Skeletal muscle satellite cell (primary cell): Measurements from ENCODE around the gene WWC2.
A peak's percentile ranks its signal among the peaks of the same experiment; 100 is the strongest.

ENCODE experiments used
- H3K27me3 ChIP-seq: 2 replicates; pipeline ENCODE4 v1.7.0; 2013; ENCODE audit warnings: low read length; ENCODE audit not compliant: control insufficient read depth, insufficient read depth
- H3K36me3 ChIP-seq: 2 replicates; pipeline ENCODE4 v1.7.0; 2013; ENCODE audit warnings: mild to moderate bottlenecking, control low read depth, low read length; ENCODE audit not compliant: insufficient read depth
- H3K4me1 ChIP-seq: 2 replicates; pipeline ENCODE4 v1.7.0; 2013; ENCODE audit warnings: low read length; ENCODE audit not compliant: control insufficient read depth, insufficient read depth
- H3K4me2 ChIP-seq: 2 replicates; pipeline ENCODE4 v1.7.0; 2013; ENCODE audit warnings: mild to moderate bottlenecking, low read length
- H3K4me3 ChIP-seq: 2 replicates; pipeline ENCODE4 v1.7.0; 2013; ENCODE audit warnings: low read length
- H3K9ac ChIP-seq: 2 replicates; pipeline ENCODE4 v1.7.0; 2013; ENCODE audit warnings: mild to moderate bottlenecking, low read depth, low read length, moderate library complexity
- H3K9me3 ChIP-seq: replicated peaks from 2 replicates; pipeline ENCODE4 v1.7.0; 2013; ENCODE audit warnings: mild to moderate bottlenecking, control low read depth, low read length

Gene WWC2

DNA sequence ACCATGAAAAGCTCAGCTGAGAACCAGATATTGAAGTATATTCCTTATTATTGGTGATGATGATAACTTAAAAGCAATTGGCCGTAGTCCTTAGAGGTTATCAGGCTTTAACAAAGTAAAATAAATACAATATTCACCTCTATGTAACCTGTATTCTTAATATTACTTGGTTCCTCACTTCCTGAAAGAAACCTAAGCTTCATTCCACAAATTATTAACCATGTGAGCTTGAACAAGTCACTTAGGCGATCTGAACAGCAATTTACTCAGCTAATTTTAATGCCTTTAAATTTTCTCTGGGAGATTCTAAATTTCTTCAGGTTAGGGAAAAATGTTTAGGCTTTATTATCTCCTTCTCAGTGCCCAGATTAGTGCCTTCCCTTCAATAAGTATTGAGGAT is 151.8 kb downstream of the WWC2 start:
- Histone ChIP-seq H3K36me3 (peaks cover 29% of the 10 kb centered on the region), H3K4me3 (no peak overlapping the region), H3K27me3 (no peaks in the 10 kb centered on the region), H3K9ac (no peak overlapping the region), H3K4me2 (no peak overlapping the region), H3K4me1 (peaks cover 9% of the 10 kb centered on the region), H3K9me3 (no peaks in the 10 kb centered on the region)

DNA sequence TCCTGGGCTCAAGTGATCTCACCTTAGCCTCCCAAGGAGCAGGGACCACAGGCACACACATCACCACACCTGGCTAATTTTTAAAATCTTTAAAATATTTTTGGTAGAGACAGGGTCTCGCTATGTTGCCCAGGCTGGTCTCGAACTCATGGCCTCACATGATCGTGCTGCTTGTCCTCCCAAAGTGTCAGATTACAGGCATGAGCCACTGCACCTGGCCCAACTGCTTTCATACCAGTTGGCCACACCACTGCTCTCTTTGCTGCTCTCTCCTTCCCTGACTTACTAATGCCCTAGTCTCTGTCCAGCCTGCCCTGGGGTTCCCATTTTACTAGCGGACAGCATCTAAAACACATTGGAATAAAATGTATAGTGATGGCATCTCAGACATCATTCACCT is 153.9 kb downstream of the WWC2 start:
- peaks cover 34% of the 10 kb centered on the region for H3K36me3 ChIP-seq
- no peaks in the 10 kb centered on the region for H3K9me3 ChIP-seq

DNA sequence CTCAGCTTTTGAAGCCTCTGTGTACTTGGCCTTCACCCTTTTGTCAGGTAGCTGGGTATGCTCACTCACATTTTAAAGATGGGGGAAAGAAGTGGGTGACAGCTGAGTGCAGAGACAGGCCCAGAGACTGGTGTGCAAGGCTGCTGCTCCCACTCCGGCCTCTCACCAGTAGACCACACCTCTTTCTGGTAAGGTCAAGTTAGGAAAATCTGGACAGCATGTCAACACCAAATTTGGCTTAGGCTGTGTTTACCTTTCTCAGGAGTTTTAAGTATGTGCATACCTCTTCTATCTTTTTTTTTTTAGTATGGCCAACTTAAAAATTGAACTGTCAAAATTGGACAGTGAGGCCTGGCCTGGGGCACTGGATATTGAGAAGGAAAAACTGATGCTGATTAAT is 154.4 kb downstream of the WWC2 start:
- Histone ChIP-seq H3K4me1 (peaks cover 15% of the 10 kb centered on the region), H3K9ac (no peak overlapping the region), H3K4me2 (no peak overlapping the region), H3K4me3 (no peak overlapping the region), H3K36me3 (peaks cover 31% of the 10 kb centered on the region), H3K9me3 (no peaks in the 10 kb centered on the region), H3K27me3 (no peaks in the 10 kb centered on the region)

More for the DNA sequence above, 153.9 kb downstream of the WWC2 start:
- Histone ChIP-seq H3K4me3 (no peak overlapping the region), H3K27me3 (no peaks in the 10 kb centered on the region), H3K4me2 (no peak overlapping the region), H3K9ac (no peak overlapping the region), H3K4me1 (peaks cover 15% of the 10 kb centered on the region)

DNA sequence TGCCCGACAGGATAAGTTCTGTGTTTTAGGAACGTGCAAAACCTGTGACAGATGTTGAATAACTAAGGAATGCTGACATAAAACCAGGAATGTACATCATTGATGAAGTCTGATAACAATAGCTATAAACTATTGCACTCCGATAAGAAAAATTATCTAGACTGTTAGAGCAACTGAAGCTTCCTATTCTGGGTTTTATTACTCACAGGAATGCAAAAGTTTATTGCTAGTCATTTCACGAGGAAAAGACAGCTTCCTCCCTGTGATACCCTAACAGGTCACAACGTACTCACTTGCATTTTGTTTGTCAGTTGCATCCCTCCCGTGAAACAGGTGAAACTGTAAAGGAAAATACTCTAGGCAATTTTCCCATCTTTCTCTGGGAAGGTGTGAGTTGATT is 155.1 kb downstream of the WWC2 start:
- Histone ChIP-seq H3K9ac (no peak overlapping the region), H3K36me3 (peaks cover 31% of the 10 kb centered on the region), H3K4me3 (no peak overlapping the region), H3K9me3 (no peaks in the 10 kb centered on the region), H3K27me3 (no peaks in the 10 kb centered on the region), H3K4me2 (no peak overlapping the region), H3K4me1 (peaks cover 15% of the 10 kb centered on the region)

DNA sequence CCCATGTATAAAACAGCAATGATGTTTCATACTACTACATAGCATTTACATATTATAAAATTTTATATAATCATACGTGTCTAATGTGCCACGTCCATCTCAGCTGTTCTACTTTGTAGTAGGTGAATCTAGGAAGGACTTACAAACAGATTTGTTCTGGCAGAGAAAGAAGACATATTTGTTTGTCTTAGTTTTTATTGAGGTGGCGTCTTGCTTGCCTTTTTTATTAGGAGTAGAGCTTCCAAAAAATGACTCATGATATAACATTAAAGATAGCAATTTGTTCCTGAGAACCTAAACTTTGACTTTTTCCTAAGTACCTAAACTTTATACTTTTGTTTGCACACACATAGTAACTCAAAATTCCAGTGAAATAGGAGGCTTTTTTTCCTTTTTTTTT is 156.4 kb downstream of the WWC2 start:
- H3K27me3 ChIP-seq = no peaks in the 10 kb centered on the region
- no peak overlapping the region for H3K9ac ChIP-seq
- no peak overlapping the region for H3K4me2 ChIP-seq
- no peak overlapping the region for H3K4me3 ChIP-seq
- no peaks in the 10 kb centered on the region for H3K9me3 ChIP-seq
- H3K4me1 ChIP-seq = peaks cover 15% of the 10 kb centered on the region
- H3K36me3 ChIP-seq = peaks cover 36% of the 10 kb centered on the region

DNA sequence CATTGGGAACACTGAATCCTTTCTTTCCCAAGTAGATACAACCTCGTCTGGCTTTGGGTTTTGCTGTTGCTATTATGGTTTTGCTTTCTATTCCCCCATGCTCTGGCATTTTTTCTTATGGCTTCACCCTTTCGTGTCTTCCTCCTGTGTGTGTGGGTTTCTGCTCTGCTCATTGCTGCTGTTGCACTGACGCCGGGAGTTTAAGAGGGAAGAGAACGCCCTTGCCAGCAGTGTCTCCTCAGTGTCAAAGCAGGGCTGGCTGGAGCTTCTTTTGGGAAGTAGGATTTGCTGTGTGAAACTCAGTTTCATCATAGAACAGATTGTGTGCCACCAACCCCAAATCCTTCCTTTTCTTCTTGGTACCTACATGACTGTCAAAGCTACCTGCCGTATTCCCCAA is 157.3 kb downstream of the WWC2 start:
- no peak overlapping the region for H3K4me2 ChIP-seq
- peaks cover 39% of the 10 kb centered on the region for H3K36me3 ChIP-seq
- H3K9ac ChIP-seq = no peak overlapping the region
- H3K9me3 ChIP-seq = no peaks in the 10 kb centered on the region
- no peak overlapping the region for H3K4me3 ChIP-seq
- peaks cover 15% of the 10 kb centered on the region for H3K4me1 ChIP-seq
- H3K27me3 ChIP-seq = no peaks in the 10 kb centered on the region

DNA sequence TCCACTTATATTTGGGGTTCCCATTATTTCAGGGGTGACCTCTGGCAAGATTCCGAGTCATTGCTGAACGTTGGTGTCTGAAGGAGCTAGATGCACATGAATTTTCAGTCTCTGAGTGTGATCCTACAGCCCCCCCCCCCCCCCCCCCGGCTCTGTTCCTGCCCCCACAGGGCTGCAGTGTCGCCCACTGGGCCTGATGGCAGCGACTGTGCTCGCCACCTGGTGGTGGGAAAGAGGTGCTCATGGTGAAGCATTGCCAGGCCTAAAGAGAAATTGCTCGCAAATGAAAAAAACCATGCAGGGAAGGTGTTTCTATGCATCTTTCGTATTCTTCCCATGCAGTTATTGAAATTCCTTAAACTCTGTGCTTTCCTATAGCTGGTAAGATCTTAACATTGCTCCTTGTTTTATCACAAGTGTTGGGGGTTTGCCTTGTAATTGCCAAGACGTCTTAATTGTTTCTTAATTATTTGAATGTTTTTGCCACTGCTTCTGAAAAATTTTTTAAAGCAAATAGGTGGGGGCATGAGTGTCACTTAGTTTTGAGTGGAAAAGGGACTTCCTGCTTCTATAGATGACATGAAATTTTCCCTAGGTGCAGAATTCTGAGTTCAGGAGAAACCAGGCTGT is 157.8 kb downstream of the WWC2 start:
- no peak overlapping the region for H3K9ac ChIP-seq
- H3K4me3 ChIP-seq = no peak overlapping the region
- peaks cover 15% of the 10 kb centered on the region for H3K4me1 ChIP-seq
- H3K4me2 ChIP-seq = no peak overlapping the region
- peaks cover 44% of the 10 kb centered on the region for H3K36me3 ChIP-seq
- no peaks in the 10 kb centered on the region for H3K27me3 ChIP-seq
- H3K9me3 ChIP-seq = no peaks in the 10 kb centered on the region

DNA sequence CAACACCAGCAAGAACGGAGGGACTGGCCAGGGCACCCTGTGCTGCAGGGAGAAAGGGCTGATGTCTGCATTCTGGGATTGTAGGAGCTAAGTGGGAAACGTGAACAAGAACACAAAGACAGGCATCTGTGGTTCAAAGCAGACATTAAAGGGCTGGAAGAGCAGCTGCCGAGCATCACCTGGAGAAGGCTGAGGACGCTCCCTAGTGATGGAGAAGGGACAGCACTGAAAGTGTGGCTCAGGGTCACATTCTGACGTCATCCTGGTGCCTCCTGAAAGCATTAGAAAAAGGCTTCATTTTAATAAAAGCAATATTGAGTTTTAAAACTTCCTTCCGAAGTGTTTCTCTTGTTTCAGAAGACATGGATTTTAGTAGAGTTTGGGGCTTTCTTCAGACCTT is 158.8 kb downstream of the WWC2 start:
- Histone ChIP-seq H3K4me2 (no peak overlapping the region), H3K9ac (no peak overlapping the region), H3K4me1 (peaks cover 18% of the 10 kb centered on the region), H3K36me3 (peaks cover 41% of the 10 kb centered on the region), H3K27me3 (no peaks in the 10 kb centered on the region), H3K9me3 (no peaks in the 10 kb centered on the region), H3K4me3 (no peak overlapping the region)

DNA sequence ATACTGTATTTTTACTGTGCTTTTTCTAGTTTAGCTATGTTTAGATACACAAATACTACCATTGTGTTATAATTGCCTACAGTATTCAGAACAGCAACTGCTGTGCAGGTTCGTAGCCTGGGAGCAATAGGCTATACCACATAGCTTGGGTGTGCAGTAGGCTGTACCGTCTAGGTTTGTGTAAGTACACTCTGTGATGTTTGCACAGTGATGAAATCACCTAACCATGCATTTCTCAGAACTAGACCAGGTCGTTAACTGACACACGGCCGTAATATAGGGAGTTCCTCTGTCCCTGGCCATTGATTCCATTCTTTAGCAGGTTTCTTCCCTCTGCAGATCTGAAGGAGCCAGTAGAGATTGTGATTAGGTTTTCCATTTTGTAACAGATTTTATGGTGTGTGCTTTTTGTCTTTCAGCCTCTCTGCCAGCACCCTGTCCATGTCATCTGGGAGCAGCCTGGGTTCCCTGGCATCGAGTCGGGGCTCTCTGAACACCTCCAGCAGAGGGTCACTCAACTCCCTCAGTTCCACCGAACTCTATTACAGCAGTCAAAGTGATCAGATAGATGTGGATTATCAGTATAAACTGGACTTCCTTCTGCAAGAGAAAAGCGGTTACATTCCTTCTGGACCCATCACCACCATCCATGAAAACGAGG is 161.6 kb downstream of the WWC2 start:
- Histone ChIP-seq H3K9ac (no peak overlapping the region), H3K4me3 (no peak overlapping the region), H3K36me3 (peaks cover 43% of the 10 kb centered on the region), H3K27me3 (no peaks in the 10 kb centered on the region), H3K4me2 (no peak overlapping the region), H3K4me1 (peaks cover 14% of the 10 kb centered on the region), H3K9me3 (no peaks in the 10 kb centered on the region)

DNA sequence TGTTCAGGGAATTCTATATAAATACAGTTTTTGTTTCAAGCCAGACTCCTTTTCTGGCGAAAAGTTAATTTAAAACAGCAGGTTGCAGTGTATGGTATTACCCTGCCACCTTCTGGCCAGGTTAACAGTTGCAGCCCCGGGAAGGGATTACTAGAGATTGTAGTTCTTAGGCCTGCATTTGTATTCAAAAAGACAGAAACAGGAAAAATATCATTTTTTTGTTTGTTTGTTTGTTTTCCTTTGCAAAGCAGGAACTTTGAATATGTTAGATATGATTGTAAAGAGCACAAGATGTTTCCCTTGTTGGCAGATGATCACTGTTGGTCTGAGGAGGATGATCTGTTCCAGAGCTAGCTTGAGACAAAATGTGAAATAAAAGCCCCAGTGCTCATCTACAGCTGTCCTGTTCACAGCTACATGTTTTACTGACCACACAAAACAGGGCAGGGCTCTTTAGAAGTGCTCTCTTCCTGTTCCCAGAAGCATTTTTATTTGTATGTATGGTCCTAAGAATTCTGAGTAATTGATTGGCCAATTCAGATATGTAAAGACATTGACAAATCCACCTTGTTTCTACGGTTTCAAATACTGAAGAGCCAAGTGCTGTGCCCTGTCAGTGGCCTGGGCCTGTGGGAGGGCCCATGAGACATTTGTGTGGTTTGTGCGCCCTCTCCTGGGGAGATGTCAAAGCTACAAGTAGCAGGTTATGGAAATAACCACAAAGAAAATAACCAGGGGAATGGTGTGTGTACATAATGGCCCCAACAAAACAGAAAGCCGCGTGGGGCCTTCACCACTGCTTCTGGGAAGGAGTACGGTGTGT is 163.1 kb downstream of the WWC2 start:
- peak overlapping the region; percentile 16 for H3K9ac ChIP-seq
- no peak overlapping the region for H3K4me2 ChIP-seq
- no peaks in the 10 kb centered on the region for H3K9me3 ChIP-seq
- H3K4me3 ChIP-seq = no peak overlapping the region
- H3K36me3 ChIP-seq = peaks cover 56% of the 10 kb centered on the region
- H3K27me3 ChIP-seq = no peaks in the 10 kb centered on the region
- peaks cover 7% of the 10 kb centered on the region for H3K4me1 ChIP-seq

DNA sequence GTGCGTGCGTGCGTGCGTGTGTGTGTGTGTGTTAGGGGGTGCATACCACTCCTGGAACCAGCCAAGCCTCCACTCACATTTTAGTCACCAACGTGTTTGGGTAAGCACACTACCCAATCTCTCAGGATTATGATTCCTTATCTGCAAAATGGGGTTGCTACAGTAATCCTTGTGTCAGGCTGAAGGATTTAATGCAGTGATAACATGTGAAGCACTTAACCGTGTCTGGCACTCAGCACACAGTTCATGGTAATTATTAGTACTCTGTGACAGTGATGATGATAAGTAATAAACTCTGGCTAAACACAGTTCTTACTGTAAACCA is 163.7 kb downstream of the WWC2 start:
- Histone ChIP-seq H3K9ac (no peak overlapping the region), H3K9me3 (no peaks in the 10 kb centered on the region), H3K4me2 (no peak overlapping the region), H3K4me3 (no peak overlapping the region), H3K4me1 (peaks cover 7% of the 10 kb centered on the region), H3K36me3 (peaks cover 56% of the 10 kb centered on the region), H3K27me3 (no peaks in the 10 kb centered on the region)
